Ecto neural progenitor cell (in vitro differentiated cells): ENCODE results near the gene TNS3.

Experiments
- DNase-seq: peaks from one replicate; pipeline ENCODE4 v3.0.0-alpha.2; 2018; ENCODE audit warnings: low spot score

Gene TNS3

DNA sequence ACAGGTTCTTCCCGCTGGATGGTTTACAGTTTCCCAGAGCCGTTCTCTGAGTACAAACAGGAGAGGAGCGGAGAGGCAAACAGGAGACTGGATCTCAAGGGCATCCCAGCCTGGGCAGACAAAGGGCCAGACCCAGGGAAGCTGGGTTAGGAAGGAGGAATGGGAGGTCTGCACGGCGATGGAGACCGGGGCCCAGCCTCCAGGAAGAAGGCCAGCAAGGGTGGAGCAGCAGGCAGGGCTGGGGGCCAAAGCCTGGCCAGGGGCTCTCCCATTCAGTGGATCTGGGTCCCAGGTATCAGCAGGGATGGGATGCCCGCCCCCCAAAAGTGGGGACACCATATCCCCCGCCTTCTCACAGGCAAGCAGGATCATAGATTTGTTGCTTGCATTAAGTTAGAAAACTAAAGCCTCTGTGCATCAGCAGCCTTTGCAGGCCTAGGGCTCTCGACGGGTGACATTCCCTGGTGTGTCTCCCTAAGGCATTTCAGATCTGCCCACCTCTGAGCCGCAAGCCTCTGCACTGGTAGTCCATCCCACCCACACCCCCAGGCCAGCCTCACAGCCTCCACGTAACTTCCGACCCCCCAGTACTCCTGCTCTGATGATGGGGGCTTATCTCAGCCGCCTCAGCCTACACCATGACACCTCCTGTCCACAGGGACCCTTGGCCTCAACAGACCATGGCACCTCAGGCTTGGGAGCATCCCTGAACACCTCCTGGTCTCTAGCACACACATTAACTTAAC is 59.9 kb downstream of the TNS3 start:
- no peak for DNase-seq

DNA sequence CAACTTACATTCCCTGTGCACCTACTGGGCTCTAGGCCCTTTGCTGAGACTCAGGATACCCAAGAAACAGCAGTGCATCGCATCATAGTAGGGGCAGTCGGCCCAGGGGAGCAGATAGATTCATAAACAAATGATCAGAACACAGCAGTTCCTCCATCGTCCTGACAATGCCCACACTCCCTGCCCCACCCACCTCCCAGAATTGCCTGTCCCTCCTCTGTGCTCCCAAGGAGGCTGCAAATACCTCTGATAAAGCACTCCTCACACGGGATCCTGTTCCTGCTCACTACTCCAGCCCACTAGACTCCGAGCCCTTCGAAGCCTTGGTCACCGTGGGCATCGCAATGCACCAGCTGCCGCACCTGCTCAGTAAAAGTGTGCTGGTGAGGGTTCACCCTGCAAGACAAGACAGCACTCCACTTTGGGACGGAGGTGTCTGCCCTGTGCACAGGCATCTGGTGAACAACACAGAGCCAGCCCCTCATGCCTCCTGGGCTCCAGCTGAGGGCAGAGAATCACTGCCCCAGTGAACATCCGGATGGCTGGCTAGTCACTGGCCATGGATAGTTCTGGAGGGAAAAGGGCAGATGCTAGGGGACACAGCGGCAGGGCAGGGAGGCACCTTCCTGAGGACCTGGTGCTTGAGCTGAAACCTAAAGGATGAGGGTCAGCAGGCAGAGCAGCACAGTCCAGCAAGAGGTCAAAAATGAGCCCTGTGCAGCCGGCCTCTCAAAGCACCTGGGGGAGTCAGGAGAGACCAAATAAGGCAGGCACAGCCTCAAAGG is 60.7 kb downstream of the TNS3 start:
- no peak for DNase-seq

DNA sequence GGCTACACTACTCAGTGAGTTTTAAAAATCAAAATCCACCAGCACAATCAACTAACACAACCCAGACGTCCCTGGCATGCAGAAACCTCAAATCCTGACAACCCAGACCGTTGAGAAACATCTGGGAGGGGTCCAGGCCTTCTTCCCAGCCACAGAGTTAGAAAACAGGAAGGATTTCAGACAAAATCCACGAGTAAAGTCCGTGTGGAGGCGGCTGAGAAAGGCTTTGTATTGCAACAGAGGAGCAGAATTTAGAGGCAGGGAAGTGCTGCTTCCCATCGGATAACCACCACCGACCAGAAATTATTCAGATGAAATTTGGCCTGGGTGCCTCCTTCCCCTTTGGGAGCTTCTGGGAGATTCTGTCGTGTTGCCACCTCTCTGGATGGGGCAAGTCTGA is 61.5 kb downstream of the TNS3 start:
- DNase-seq = no peak

DNA sequence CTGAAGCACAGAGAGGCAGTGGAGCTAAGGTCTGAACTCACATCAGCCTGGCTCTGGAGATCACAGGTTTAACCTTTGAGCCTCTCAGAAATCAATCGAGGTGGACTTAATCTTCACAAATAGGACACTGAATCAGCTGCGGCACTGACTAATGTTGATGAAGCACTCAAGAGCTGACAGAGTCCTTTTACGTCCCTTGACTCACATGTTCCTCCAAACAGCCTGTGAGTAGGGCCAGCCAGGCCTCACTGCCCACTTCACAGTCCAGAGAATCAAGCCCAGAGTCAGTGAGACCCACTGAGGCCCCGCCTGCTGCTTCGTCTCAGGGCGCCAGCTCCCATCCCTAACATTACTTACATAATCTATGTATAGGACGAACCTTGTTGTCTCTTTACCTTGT is 63.1 kb downstream of the TNS3 start:
- no peak for DNase-seq

DNA sequence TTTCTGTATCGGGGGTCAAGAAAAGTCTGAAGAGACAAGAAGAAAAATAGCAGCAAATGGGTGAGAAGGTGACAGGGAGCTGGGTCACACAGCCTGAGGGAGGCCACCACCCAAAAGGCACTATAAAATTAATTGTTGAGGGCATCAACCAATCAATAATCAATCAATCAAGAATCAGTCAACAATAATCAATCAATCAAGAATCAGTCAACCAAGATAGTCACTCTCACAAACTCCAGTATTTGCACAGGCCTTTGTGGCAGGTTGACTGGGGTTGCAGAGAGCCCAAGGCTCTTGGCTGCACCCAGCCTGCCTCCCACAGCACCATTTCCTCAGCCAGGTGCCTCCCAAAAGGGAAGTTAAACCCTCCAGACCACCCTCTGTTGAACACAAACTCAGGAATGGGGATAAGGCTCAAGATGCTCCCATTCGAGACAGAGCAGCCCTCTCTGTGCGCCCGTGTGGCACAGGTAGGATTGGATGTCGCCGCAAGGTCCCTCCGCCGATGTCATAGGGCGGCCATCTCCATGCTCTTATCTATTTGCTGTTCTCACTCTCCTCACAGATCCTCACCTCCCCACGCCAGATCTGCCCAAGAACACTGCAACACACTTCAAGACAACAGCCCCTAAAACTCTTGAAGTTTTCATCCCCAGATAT is 64.0 kb downstream of the TNS3 start:
- no peak for DNase-seq

DNA sequence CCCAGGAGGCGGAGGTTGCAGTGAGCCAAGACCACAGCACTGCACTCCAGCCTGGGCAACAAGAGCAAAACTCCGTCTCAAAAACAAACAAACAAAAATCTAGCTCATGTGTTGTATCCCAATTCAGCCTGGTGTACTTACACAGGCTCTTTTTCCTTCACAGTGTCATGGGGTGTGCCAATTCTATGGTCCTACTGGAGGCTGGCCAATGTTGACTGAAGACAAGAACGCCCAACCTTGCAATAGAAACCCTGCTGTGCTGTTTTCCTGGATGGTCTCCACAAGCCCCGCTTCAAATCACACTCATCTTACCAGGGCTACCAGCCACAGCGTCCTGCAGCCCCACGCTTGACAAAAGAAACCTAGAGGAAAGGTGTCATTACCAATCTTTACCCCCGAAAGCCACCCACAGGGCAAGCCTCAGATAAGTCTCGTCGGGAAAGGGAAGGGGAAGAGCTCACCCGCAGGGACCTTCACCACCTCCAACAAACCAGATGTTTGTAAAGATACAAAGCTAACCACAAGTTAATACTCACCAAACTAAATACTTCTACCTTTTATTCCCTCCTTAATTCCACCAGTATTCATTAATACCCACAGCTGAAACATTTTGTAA is 64.8 kb downstream of the TNS3 start:
- DNase-seq = no peak

DNA sequence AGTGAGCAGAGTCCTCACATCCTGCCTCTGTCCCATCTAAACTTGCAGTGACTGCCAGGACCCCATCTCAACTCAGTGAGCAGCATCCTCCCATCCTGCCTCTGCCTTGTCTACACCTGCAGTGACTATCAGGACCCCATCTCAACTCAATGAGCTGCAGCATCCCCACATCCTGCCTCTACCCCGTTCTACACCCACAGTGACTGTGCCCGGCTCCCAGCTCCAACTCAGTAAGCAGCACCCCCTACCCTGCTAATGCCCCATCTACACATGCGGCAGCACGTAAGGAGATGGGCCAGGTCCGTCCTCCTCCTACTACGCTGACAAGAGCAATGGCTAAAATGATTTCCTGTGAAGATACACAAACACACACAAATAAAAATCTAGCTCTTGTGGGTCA is 65.5 kb downstream of the TNS3 start:
- DNase-seq = no peak

DNA sequence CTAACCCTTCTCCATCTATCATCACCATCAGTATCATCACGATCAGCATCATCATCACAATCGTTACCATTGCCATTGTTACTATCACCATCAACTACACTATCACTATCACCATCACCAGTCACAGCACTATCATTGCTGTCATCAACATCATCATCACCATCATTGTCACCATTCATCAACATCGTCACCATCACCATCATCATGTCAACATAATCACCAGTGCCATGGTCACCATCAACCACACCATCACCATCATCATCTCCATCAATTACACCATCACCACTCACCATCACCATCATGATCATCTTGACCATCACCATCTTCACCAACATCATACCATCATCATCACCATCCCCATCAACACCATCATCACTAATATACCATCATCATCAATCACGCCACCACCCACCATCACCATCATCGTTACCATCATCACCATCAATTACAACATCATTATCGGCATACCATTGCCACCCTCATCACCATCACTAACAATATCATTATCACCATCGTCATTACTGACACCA is 66.5 kb downstream of the TNS3 start:
- no peak for DNase-seq

DNA sequence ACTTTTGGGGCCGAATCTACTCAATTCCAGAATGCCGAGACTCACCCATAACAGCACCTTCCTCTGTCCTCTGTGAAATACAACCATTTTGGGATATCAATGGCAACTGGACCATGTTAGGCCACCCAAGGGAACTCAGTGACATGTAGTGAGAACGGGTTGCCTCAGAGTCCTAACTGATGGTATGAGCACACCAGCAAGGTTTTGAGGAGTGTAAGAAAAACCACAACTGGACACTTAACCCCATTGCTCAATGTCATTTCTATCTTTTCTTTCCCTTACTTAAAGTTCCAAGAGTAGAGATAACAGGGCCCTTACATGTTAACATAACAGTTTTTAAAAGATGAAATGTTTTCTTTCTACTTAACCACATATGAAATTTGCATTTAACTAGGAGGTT is 67.1 kb downstream of the TNS3 start:
- no peak for DNase-seq

DNA sequence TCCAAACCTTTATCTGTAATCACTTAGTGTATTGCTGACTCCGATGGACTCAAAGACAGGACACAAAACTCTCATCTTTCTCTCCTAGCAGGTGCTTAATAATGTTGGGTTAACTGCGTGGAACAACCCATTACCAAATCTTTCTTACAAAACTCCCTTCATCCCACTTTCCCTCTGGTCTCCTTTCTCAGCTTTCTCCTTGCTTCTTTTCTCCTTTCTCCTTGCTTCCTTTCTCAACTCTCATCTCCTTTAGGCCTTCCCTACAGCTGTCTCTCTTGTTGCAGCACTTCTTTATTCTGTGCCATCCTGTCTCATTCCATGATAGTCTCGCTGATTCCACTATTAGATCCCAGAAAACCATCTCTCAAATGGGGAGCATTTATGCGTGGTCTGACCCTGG is 67.5 kb downstream of the TNS3 start:
- no peak for DNase-seq

DNA sequence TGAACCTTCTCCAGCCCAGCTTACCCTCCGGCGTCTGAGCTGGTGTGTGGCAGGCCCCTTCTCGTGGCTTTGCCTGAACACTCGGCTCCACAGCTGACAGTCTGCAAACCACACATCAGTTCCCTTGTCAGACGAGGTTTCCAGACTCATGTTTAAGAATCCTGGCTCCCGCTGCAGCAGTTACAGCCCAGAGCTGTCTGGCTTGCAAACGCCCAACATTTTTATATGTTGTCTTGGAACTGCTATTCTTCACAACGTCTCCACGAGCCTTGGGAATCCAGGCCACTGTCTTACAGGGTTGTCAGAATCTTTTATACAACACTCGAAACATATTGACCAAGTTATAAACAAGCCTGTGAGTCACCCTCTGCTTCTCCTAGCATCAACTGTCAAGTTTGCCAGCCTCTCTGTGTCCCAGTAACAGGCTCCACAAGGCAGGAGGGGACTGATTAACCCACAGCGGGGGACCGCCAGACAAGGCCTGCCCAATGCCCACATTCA is 68.1 kb downstream of the TNS3 start:
- DNase-seq = no peak

DNA sequence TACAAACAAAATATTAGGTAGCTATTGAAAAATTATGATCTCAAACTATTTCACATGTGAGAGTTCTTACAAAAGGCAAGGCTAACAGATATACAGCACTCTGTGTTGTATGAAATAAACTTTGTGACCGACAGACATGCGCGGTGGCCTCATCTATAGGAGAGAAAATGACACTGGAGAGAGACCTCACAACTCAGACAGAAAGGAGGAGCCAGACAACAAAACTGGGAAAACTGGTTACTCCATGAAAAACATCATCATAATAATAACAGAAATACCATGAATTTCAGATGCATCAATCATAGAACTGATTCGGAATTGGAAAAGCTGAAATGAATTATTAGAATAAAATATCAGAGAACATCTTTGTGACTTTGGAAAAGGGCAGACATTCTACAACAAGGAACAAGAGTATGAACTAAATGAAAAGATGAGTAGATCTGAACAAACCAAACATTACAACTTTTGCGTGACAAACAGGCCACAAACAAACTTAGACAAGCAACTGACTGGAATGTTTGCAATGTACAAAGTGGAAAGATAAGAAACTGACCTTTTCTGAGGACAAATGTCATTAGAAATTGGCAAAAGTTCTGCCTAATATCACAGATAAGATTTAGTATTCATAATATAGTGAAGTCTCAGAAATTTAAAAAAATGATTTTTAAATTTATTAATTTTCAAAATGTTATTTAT is 69.3 kb downstream of the TNS3 start:
- no peak for DNase-seq

DNA sequence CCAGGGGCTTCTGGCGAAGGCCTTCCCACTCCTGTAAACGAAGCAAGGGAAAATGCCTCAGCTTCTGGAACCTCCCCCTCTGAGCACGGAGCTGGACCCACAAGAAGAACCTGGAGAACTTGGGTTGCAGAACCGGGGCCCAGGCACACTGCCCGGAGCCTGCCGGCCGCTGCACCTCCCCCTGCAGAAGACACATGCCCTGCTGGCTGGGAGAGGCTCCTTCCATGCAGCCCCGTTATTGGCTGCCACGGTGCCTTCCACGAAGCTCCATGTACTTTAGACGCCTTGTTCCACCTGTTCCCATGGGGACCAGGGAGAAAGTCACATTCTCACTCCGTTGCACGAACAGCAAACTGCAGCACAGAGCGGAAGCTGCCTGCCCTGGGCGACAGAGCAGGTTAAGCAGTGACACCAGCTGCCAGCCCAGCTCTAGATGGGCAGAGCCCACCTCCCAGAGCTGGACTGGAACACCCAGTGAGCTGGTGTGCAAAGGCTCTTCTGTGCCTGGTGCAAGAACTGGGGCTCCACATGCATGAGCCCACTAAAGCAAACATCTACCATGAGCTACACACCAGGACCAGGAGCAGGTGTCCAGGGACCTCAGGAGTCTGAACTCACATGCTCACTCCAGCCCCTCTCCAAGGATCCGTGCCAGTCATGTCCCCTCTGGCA is 70.1 kb downstream of the TNS3 start:
- DNase-seq = no peak

DNA sequence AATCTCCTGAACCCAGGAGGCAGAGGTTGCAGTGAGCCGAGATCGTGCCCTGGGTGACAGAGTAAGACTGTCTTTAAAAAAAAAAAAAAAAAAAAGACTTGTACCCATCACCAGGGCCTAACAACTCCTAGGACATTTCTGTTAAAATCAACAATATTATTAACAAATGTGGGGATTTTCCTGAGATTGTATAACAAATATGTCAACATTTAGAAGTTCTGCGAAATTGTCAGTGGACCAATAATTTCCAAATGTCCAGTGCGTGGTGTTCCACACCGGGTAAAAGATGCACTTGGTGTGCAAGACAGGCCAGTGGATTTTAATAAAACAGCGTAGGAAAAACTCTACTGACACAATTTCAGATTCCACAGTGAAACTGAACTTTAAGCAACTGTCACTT is 71.1 kb downstream of the TNS3 start:
- DNase-seq = no peak

DNA sequence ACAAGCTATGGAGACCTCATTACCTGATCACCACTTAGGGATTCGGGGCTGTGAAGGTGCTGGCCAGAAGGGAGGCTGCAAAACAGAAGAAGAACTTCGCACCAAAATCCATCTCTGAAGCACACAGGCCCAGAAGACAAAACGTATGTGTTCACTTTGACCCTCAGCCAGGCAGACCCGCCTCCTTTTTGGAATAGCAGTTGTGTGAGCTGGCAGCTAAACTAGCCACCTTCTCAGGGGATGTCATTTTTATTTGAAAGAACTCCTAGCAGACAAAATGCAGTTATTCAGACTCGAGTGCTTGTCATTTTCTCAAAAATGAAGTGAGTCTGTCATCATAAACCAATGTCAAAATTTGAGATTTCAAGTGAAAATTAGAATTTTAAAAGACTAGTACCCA is 71.7 kb downstream of the TNS3 start:
- DNase-seq = no peak

DNA sequence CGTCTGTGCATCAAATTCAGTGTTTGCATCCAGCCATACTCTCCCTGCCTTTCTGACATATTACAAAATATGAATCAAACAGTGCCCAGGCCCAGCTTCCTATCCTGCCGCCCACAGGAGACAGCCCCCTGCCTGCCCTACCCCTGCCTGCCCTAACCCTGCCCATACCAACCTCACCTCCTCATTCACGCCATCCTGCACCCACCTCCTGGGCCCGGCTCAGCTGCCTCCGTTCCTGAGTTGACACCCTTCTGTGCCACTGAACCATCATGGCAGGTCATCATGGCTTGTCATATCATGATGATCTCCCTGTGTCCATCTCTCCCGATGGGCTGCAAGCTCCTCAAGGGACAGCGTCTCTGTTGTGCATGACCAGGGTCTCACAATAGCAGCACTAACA is 72.3 kb downstream of the TNS3 start:
- no peak for DNase-seq

DNA sequence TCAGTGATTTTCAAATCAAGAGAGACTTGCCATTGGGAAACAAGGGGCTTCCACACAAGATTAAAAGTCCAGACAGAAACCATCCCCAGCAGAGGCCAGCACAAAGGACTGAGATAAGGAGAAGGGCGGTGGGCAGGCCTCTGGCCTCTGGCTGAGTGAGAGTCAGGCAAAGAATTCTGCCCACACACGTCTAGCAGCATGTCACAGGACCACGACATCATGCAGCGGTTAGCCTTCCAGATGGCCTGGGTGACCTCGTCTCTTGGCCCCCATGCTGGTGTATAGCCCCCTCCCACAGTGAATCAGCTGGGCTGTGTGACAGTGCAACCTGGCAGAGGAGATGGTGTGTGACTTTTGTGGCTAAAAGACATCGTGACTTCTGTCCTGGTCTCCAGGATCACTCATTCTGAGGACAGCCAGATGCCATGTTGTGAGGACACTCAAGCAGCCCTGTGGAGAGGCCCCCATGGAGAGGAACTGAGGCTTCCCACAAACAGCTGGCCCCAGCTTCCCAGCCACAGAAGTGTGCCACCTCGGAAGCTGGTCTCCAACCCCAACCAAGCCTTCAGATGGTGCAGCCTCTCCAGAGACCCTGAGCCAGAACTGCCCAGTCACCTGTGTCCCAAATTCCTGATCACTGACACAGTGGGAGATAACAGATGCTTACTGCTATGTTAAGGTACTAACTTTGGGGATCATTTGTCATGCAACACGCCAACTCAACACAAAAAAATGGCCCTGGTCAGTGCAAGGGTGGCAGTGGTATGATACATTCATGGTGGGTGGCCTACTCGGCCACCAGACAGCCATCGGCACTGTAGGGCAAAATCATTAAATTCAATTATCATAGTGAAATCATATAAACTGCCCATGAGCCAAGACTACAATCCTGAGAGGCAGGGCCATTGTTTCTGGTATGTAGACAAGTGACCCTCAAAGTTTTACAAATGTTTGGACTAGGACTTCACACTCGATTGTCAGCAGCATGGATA is 73.2 kb downstream of the TNS3 start:
- DNase-seq = no peak

DNA sequence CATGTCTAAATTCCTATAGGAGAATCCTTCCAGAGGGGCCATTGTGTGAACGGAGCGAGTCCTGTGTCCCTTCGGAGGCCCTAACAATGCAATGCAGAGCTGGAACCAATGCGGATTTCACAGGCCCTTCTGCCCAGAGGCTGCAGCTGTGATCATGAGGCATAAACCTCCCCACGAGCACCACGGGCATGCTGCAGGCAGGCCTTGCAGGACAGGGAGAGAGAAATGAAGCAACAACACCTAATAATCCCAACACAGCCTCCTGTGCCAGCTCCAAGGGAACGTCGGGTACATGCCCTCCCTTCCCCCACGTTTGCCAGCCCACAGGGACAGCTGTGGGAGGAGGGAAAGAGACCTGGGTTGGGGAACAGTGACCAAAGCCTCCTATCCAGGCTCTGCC is 74.4 kb downstream of the TNS3 start:
- peak; percentile 84 for DNase-seq

DNA sequence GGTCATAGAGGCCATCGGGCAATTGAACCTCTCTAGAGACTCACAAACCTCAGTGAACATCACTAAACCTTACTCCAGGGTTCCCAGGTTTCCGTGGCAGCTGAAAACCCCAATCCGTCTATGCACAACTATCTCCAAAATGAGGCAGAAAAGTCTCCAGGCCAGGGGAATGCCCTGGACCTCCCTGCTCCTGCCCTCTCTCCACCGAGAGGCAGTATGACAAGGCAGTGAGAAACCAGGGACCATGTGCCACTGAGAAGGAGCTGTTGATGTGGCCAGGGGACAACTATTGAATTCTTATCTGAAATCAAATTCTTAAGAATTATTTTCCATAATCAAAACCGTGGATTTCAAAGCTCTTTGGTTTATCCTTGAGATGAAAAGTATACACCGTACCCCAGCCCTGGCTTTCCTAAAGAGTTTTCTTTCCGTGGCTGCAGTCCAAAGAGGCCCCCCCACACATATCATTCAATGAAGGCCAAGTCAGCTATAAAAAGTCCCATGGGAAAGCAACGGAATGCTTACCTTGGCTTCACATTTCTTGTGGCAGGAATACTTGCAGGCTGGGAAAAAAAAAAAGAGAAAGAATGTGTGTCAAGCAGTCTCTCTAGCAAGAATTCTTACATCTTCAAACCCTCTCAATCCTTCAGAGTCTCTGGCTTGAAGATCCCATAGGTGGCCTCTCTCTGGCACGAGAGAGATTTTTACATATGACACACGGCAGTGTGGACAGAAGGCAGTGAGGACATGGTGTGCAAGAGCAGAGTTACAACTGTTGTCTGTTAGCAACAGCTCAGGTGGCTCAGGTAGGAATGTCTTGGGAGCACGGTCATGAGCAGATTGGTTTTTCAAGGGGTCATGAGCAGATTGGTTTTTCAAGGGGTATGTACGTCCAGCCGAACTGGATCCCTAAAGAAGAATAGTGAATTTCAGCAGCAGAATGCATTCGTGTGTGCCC is 75.2 kb downstream of the TNS3 start:
- no peak for DNase-seq
